Neuronal stem cell (in vitro differentiated cells): ENCODE data around the gene SHTN1.

Experiments used
- DNase-seq: peaks from one replicate; pipeline ENCODE4 v3.0.0-alpha.2; 2013; ENCODE audit warnings: low spot score
- H2AFZ ChIP-seq: one replicate; pipeline ENCODE4 v1.6.1; 2013; ENCODE audit warnings: mild to moderate bottlenecking, low read length, inconsistent platforms
- H2AK5ac ChIP-seq: 2 replicates; pipeline ENCODE4 v1.6.1; 2013; ENCODE audit warnings: low read depth, mild to moderate bottlenecking, inconsistent platforms, low read length, moderate library complexity, mixed read lengths
- H2BK120ac ChIP-seq: 2 replicates; pipeline ENCODE4 v1.6.1; 2013; ENCODE audit warnings: low read depth, mild to moderate bottlenecking, inconsistent platforms, low read length, moderate library complexity, mixed read lengths
- H2BK12ac ChIP-seq: one replicate; pipeline ENCODE4 v1.6.1; 2013; ENCODE audit warnings: low read length, inconsistent platforms
- H2BK15ac ChIP-seq: 2 replicates; pipeline ENCODE4 v1.6.1; 2013; ENCODE audit warnings: mild to moderate bottlenecking, low read length, inconsistent platforms, mixed read lengths
- H2BK5ac ChIP-seq: one replicate; pipeline ENCODE4 v1.6.1; 2013; ENCODE audit warnings: inconsistent platforms, mild to moderate bottlenecking, low read length, moderate library complexity
- H3K14ac ChIP-seq: one replicate; pipeline ENCODE4 v1.6.1; 2013; ENCODE audit warnings: low read length, inconsistent platforms
- H3K18ac ChIP-seq: 2 replicates; pipeline ENCODE4 v1.6.1; 2013; ENCODE audit warnings: low read length, inconsistent platforms
- H3K23ac ChIP-seq: 2 replicates; pipeline ENCODE4 v1.6.1; 2013; ENCODE audit warnings: low read depth, mild to moderate bottlenecking, mixed read lengths, low read length, inconsistent platforms; ENCODE audit not compliant: poor library complexity
- H3K27ac ChIP-seq: replicated peaks from 3 replicates; pipeline ENCODE4 v1.5.1; 2013; ENCODE audit warnings: low read length, inconsistent platforms
- H3K27me3 ChIP-seq, 3 experiments: 2 replicates each; pipeline ENCODE4 v1.6.1; 2013; ENCODE audit warnings: low read length in 3 of 3, mild to moderate bottlenecking in 2 of 3, inconsistent platforms in 1 of 3, low read depth in 1 of 3, mixed read lengths in 1 of 3, moderate library complexity in 1 of 3; ENCODE audit not compliant: control insufficient read depth in 3 of 3, insufficient read depth in 3 of 3
- H3K36me3 ChIP-seq, 2 donors: replicated peaks in 1 of 2; 2 replicates each; pipeline ENCODE4 v1.6.1; 2013; ENCODE audit warnings: low read length in 2 of 2; ENCODE audit not compliant: control insufficient read depth in 2 of 2, insufficient read depth in 2 of 2
- H3K4ac ChIP-seq: 2 replicates; pipeline ENCODE4 v1.6.1; 2013; ENCODE audit warnings: inconsistent platforms, mild to moderate bottlenecking, low read length, moderate library complexity
- H3K4me1 ChIP-seq, 2 donors: 1 replicate in 1 of 2; 2 replicates in 1 of 2; pipeline ENCODE4 v1.6.1; 2013; ENCODE audit warnings: low read length in 2 of 2, low read depth in 1 of 2; ENCODE audit not compliant: control insufficient read depth in 2 of 2, insufficient read depth in 1 of 2
- H3K4me2 ChIP-seq: one replicate; pipeline ENCODE4 v1.6.1; 2013; ENCODE audit warnings: mild to moderate bottlenecking, low read length, inconsistent platforms; ENCODE audit not compliant: insufficient read depth, poor library complexity, severe bottlenecking
- H3K4me3 ChIP-seq, 2 donors: 2 replicates each; pipeline ENCODE4 v1.5.1; 2013; ENCODE audit warnings: low read length in 2 of 2, mild to moderate bottlenecking in 2 of 2, inconsistent platforms in 1 of 2, moderate library complexity in 1 of 2
- H3K79me1 ChIP-seq: one replicate; pipeline ENCODE4 v1.6.1; 2013; ENCODE audit warnings: low read depth, mild to moderate bottlenecking, inconsistent platforms, low read length, moderate library complexity
- H3K9ac ChIP-seq: one replicate; pipeline ENCODE4 v1.6.1; 2013; ENCODE audit warnings: mild to moderate bottlenecking, low read depth, low read length, inconsistent platforms; ENCODE audit not compliant: poor library complexity
- H3K9me3 ChIP-seq, 2 donors: replicated peaks in 1 of 2; 2 replicates each; pipeline versions ENCODE3 to v1.6.1; 2013; ENCODE audit warnings: low read length in 2 of 2, mild to moderate bottlenecking in 2 of 2, inconsistent platforms in 1 of 2, low read depth in 1 of 2, mixed read lengths in 1 of 2, moderate library complexity in 1 of 2; ENCODE audit not compliant: control insufficient read depth in 2 of 2, insufficient read depth in 1 of 2
- H4K8ac ChIP-seq: one replicate; pipeline ENCODE4 v1.6.1; 2013; ENCODE audit warnings: low read depth, mild to moderate bottlenecking, inconsistent platforms, low read length, moderate library complexity
- H4K91ac ChIP-seq: one replicate; pipeline ENCODE4 v1.6.1; 2013; ENCODE audit warnings: low read length, low read depth, mild to moderate bottlenecking, inconsistent platforms; ENCODE audit not compliant: poor library complexity
- WGBS, 2 donors: extraction: QIAGEN DNeasy Blood & Tissue Kit; methylation state at CpG; one replicate each; pipeline ENCODE4 v1.1.7; 2013; ENCODE audit warnings: missing lambda C conversion rate in 2 of 2, mixed read lengths in 1 of 2; ENCODE audit not compliant: insufficient read length in 2 of 2, insufficient replicate concordance in 1 of 2; ENCODE audit errors: extremely low coverage in 2 of 2; 5-methylcytosine and 5-hydroxymethylcytosine counted together

SHTN1 gene

DNA sequence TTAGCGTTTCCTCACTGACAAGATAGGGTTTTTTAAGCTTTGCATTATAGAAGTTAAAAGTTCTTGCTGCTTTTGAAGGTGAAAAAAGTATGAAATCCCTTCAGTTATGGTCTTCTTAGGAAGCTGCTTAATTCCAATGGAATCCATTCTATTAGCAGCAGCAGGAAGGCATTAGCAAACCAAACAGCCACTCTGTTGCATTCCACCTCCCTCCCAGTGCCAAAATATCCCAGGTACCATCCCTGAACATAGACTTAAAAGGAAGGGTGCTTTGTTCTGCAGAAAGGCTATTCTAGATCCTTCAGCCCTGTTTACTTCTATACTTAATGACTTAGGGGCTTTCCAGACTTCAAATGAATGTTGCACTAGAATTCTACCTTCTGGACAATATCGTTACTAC is 131.9 kb downstream of the SHTN1 start:
- Histone ChIP-seq H3K23ac (no peak overlapping the region), H4K91ac (no peak overlapping the region), H3K4me1 (no peaks in the 10 kb centered on the region), H3K9ac (no peak overlapping the region), H3K36me3 (no peaks in the 10 kb centered on the region), H2BK5ac (no peak overlapping the region), H3K18ac (no peak overlapping the region), H2BK15ac (no peak overlapping the region), H2AK5ac (no peak overlapping the region), H3K4ac (no peak overlapping the region), H2BK12ac (no peak overlapping the region), H3K4me2 (no peak overlapping the region), H2BK120ac (no peak overlapping the region), H2AFZ (no peak overlapping the region), H3K27ac (no peak overlapping the region), H4K8ac (no peak overlapping the region), H3K14ac (no peak overlapping the region), H3K27me3 (peaks cover 0 to 81% (median 0%) of the 10 kb centered on the region in 3 experiments), H3K4me3 (no peak overlapping the region), H3K9me3 (no peaks in the 10 kb centered on the region), H3K79me1 (no peaks in the 10 kb centered on the region)
- no CpG with 5 or more reads among the region's 2 CpGs for WGBS, 2 donors
- DNase-seq: no peak

DNA sequence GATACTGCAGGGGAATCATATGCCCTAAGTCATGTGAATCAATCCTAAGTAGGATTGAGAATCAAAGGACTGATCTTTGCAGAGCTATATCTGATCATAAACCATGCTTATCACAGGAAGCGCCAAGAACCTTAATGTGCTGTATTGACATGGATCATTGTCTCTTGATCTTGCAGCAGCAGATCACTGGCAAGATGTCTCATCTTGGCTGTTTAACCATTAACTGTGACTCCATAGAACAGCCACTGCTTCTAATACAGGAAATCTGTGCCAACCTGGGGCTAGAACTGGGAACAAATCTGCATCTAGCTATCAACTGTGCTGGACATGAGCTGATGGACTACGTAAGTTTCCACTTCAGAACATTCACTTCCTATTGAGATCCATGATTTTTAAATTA is 134.0 kb downstream of the SHTN1 start:
- no peak overlapping the region for H3K4ac ChIP-seq
- H3K9me3 ChIP-seq: no peaks in the 10 kb centered on the region
- H4K91ac ChIP-seq: no peak overlapping the region
- peaks cover 0 to 71% (median 0%) of the 10 kb centered on the region in 3 experiments for H3K27me3 ChIP-seq
- no peak overlapping the region for H3K4me3 ChIP-seq
- H2AFZ ChIP-seq: no peak overlapping the region
- no peaks in the 10 kb centered on the region for H3K79me1 ChIP-seq
- H2BK15ac ChIP-seq: no peak overlapping the region
- no peak overlapping the region for H3K18ac ChIP-seq
- H4K8ac ChIP-seq: no peak overlapping the region
- no peak overlapping the region for H3K14ac ChIP-seq
- no peak overlapping the region for H3K23ac ChIP-seq
- WGBS, 2 donors: no CpG with 5 or more reads among the region's 2 CpGs
- H2AK5ac ChIP-seq: no peak overlapping the region
- no peak overlapping the region for H2BK12ac ChIP-seq
- H3K27ac ChIP-seq: no peak overlapping the region
- H2BK5ac ChIP-seq: no peak overlapping the region
- no peak overlapping the region for H2BK120ac ChIP-seq
- H3K9ac ChIP-seq: no peak overlapping the region
- DNase-seq: no peak
- H3K4me2 ChIP-seq: no peak overlapping the region
- H3K4me1 ChIP-seq: no peaks in the 10 kb centered on the region
- H3K36me3 ChIP-seq: no peaks in the 10 kb centered on the region

- Histone ChIP-seq H2BK15ac (no peak overlapping the region), H3K4ac (no peak overlapping the region), H3K27me3 (peaks cover 0 to 50% (median 0%) of the 10 kb centered on the region in 3 experiments), H2BK5ac (no peak overlapping the region), H3K79me1 (no peaks in the 10 kb centered on the region), H3K23ac (no peak overlapping the region), H3K36me3 (no peaks in the 10 kb centered on the region), H3K27ac (no peak overlapping the region), H2BK12ac (no peak overlapping the region), H4K8ac (no peak overlapping the region), H3K4me3 (no peak overlapping the region), H2AK5ac (no peak overlapping the region), H3K14ac (no peak overlapping the region), H3K9ac (no peak overlapping the region), H2BK120ac (no peak overlapping the region), H3K9me3 (no peaks in the 10 kb centered on the region), H3K4me2 (no peak overlapping the region), H3K18ac (no peak overlapping the region), H2AFZ (no peak overlapping the region), H3K4me1 (no peaks in the 10 kb centered on the region), H4K91ac (no peak overlapping the region)
- WGBS, 2 donors: no CpG with 5 or more reads among the region's 4 CpGs
- DNase-seq: no peak
Observed at GRCh38 chr10:116868722-116869121, 136.3 kb downstream of the SHTN1 start.

DNA sequence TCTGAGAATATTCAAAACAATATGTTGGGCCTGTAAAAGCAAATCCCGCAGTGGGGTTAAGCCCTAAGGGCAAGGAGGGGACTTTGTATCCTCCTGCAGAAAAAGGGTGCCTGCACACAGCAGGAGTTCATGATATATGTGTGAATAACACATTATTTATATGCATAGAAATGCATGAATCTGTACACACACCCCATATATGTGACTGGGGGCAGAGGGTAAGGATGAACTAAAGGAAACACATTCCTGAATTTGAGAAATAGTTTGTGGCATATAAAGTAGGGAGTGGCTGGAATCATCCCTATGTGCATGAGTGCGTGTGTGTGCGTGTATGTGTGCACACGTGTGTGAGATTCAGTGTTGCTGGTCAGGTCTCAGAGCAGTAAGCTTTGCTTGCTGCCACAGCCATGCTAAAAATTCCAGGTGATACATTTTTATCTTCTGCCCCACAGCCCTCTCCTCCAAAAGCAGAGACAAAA is 136.8 kb downstream of the SHTN1 start:
- Histone ChIP-seq H2BK15ac (no peak overlapping the region), H2BK120ac (no peak overlapping the region), H3K18ac (no peak overlapping the region), H2AFZ (no peak overlapping the region), H3K4me1 (no peaks in the 10 kb centered on the region), H3K9ac (no peak overlapping the region), H3K79me1 (no peaks in the 10 kb centered on the region), H3K27me3 (peaks cover 0 to 45% (median 0%) of the 10 kb centered on the region in 3 experiments), H3K14ac (no peak overlapping the region), H3K27ac (no peak overlapping the region), H2BK12ac (no peak overlapping the region), H3K4me3 (no peak overlapping the region), H3K4ac (no peak overlapping the region), H4K8ac (no peak overlapping the region), H3K4me2 (no peak overlapping the region), H3K23ac (no peak overlapping the region), H2BK5ac (no peak overlapping the region), H2AK5ac (no peak overlapping the region), H3K9me3 (no peaks in the 10 kb centered on the region), H3K36me3 (no peaks in the 10 kb centered on the region), H4K91ac (no peak overlapping the region)
- no CpG with 5 or more reads among the region's 4 CpGs for WGBS, 2 donors
- no peak for DNase-seq
